ENCODE data around the gene ADIRF. TPM values are rescaled to one million over a fixed set of nuclear protein-coding genes. Genes with fewer than 3 reads are reported as not detected.

ADIRF gene
- polyA plus RNA-seq, 1 donor (not counting 4 experiments of a cell fraction or from before 2014, with no cell fraction given): 157 TPM

GRCh38 chr10:86955501-86956194 is 12.6 kb upstream of the ADIRF start:
- FAIRE-seq (no peak), DNase-seq (ENCODE audit: low read depth, low spot score) (no peak)
- Histone ChIP-seq H3K9ac (ENCODE audit: control insufficient read depth, extremely low read depth, insufficient read depth, low read length) (no peak overlapping the region), H3K27me3 (ENCODE audit: control insufficient read depth, extremely low read depth, insufficient read depth, low read length) (no peaks in the 10 kb centered on the region), H3K36me3 (ENCODE audit: control insufficient read depth in 2 of 2, extremely low read depth in 1 of 2, insufficient read depth in 2 of 2, low read length in 2 of 2) (no peaks in the 10 kb centered on the region), H3K4me3 (ENCODE audit: control insufficient read depth in 2 of 3, extremely low read depth in 1 of 3, insufficient read depth in 2 of 3, low read depth in 1 of 3, low read length in 3 of 3) (no peak overlapping the region), H3K4me2 (ENCODE audit: control insufficient read depth, extremely low read depth, insufficient read depth, low read depth, low read length) (no peak overlapping the region), H3K4me1 (ENCODE audit: control insufficient read depth, extremely low read depth, insufficient read depth, low read length) (peaks cover 26% of the 10 kb centered on the region), H2AFZ (ENCODE audit: control insufficient read depth, low read length) (no peak overlapping the region), H3K27ac (ENCODE audit: control insufficient read depth, insufficient read depth, low read length) (no peak overlapping the region), H3K9me3 (ENCODE audit: control insufficient read depth, low read depth, low read length) (no peaks in the 10 kb centered on the region), H3K79me2 (ENCODE audit: control insufficient read depth, insufficient read depth, low read length) (peaks cover 6% of the 10 kb centered on the region), H3K9me1 (ENCODE audit: control insufficient read depth, extremely low read depth, insufficient read depth, low read length) (no peaks in the 10 kb centered on the region), H4K20me1 (ENCODE audit: control insufficient read depth, extremely low read depth, insufficient read depth, low read length) (peaks cover 3% of the 10 kb centered on the region)
- dilution Hi-C loops (cut with MboI; ENCODE audit: extremely low pct_ligation_motif_present, low sequenced_read_pairs): no loop called here
- TF ChIP-seq CTCF (optimal IDR thresholded peaks at IDR 0.05 in 1 of 3, IDR thresholded peaks at IDR 0.05 in 1 of 3, conservative IDR thresholded peaks at IDR 0.05 in 1 of 3; ENCODE audit: extremely low read depth in 1 of 3, insufficient read depth in 2 of 3, low read length in 3 of 3) (no peak), EZH2 (IDR thresholded peaks at IDR 0.05; ENCODE audit: low read length) (no peak)

GRCh38 chr10:86956195-86956847 is 12.0 kb upstream of the ADIRF start:
- DNase-seq (ENCODE audit: low read depth, low spot score): no peak
- Histone ChIP-seq H3K4me1 (ENCODE audit: control insufficient read depth, extremely low read depth, insufficient read depth, low read length) (peaks cover 33% of the 10 kb centered on the region), H3K4me3 (ENCODE audit: control insufficient read depth in 2 of 3, extremely low read depth in 1 of 3, insufficient read depth in 2 of 3, low read depth in 1 of 3, low read length in 3 of 3) (no peak overlapping the region), H3K9me1 (ENCODE audit: control insufficient read depth, extremely low read depth, insufficient read depth, low read length) (no peaks in the 10 kb centered on the region), H3K9ac (ENCODE audit: control insufficient read depth, extremely low read depth, insufficient read depth, low read length) (no peak overlapping the region), H4K20me1 (ENCODE audit: control insufficient read depth, extremely low read depth, insufficient read depth, low read length) (peaks cover 3% of the 10 kb centered on the region), H3K36me3 (ENCODE audit: control insufficient read depth in 2 of 2, extremely low read depth in 1 of 2, insufficient read depth in 2 of 2, low read length in 2 of 2) (no peaks in the 10 kb centered on the region), H3K27me3 (ENCODE audit: control insufficient read depth, extremely low read depth, insufficient read depth, low read length) (no peaks in the 10 kb centered on the region), H3K27ac (ENCODE audit: control insufficient read depth, insufficient read depth, low read length) (no peak overlapping the region), H2AFZ (ENCODE audit: control insufficient read depth, low read length) (no peak overlapping the region), H3K4me2 (ENCODE audit: control insufficient read depth, extremely low read depth, insufficient read depth, low read depth, low read length) (no peak overlapping the region), H3K79me2 (ENCODE audit: control insufficient read depth, insufficient read depth, low read length) (peaks cover 6% of the 10 kb centered on the region), H3K9me3 (ENCODE audit: control insufficient read depth, low read depth, low read length) (no peaks in the 10 kb centered on the region)
- dilution Hi-C loops (cut with MboI; ENCODE audit: extremely low pct_ligation_motif_present, low sequenced_read_pairs): no loop called here
- TF ChIP-seq CTCF (optimal IDR thresholded peaks at IDR 0.05 in 1 of 3, IDR thresholded peaks at IDR 0.05 in 1 of 3, conservative IDR thresholded peaks at IDR 0.05 in 1 of 3; ENCODE audit: extremely low read depth in 1 of 3, insufficient read depth in 2 of 3, low read length in 3 of 3) (no peak), EZH2 (IDR thresholded peaks at IDR 0.05; ENCODE audit: low read length) (no peak)
- no peak for FAIRE-seq
